WTC11 (cell line): ENCODE measurements around the gene DNAH14. TPM values are rescaled to one million over a fixed set of nuclear protein-coding genes. Genes with fewer than 3 reads are reported as not detected.

Experiments used
- ATAC-seq: fragments of 200-7000 bp; cut with Tn5 transposase; 2 replicates; pipeline ENCODE4 v1.10.0; 2021; ENCODE audit warnings: mild to moderate bottlenecking, moderate library complexity
- CTCF ChIA-PET: fragments of 300-600 bp; sonication (Branson Sonifier 250); formaldehyde crosslinking; loops from one replicate; lab custom pipeline; 2021; ENCODE audit warnings: antibody characterized with exemption; lab: Charles Lee
- POLR2A ChIA-PET: fragments of 350-600 bp; sonication (Branson Sonifier 250); formaldehyde crosslinking; loops from one replicate; lab custom pipeline; 2021; ENCODE audit warnings: antibody characterized with exemption; lab: Charles Lee
- DNase-seq: peaks from one replicate; pipeline ENCODE4 v3.0.0; 2021; ENCODE audit warnings: low spot score
- H3K27ac Mint-ChIP-seq: 2 replicates; pipeline ENCODE4 v1.8.0; 2021; ENCODE audit warnings: mixed read lengths
- H3K27me3 Mint-ChIP-seq: 2 replicates; pipeline ENCODE4 v1.8.0; 2021; ENCODE audit warnings: low read depth, mild to moderate bottlenecking, moderate library complexity, mixed read lengths
- H3K36me3 Mint-ChIP-seq: 2 replicates; pipeline ENCODE4 v1.8.0; 2021; ENCODE audit warnings: mixed read lengths
- H3K4me1 Mint-ChIP-seq: 2 replicates; pipeline ENCODE4 v1.8.0; 2022; ENCODE audit warnings: mixed read lengths
- H3K4me3 Mint-ChIP-seq: 2 replicates; pipeline ENCODE4 v1.8.0; 2021; ENCODE audit warnings: mild to moderate bottlenecking, moderate library complexity, mixed read lengths
- H3K9me3 Mint-ChIP-seq: 2 replicates; pipeline ENCODE4 v1.8.0; 2021; ENCODE audit warnings: mixed read lengths
- CREB1 ChIP-seq: sonication (generic); formaldehyde crosslinking; IDR thresholded peaks from 2 replicates; pipeline ENCODE4 v1.8.0; 2023; ENCODE audit warnings: mild to moderate bottlenecking, missing genetic modification reagents
- FOXJ3 ChIP-seq: sonication (generic); formaldehyde crosslinking; IDR thresholded peaks from 2 replicates; pipeline ENCODE4 v1.9.0; 2021; ENCODE audit warnings: missing genetic modification reagents, mild to moderate bottlenecking, borderline replicate concordance
- IRF1 ChIP-seq: sonication (generic); formaldehyde crosslinking; IDR thresholded peaks from 2 replicates; pipeline ENCODE4 v1.8.0; 2023; ENCODE audit warnings: missing genetic modification reagents
- JAZF1 ChIP-seq: fragments of 250-450 bp; sonication (Bioruptor Pico); IDR thresholded peaks from 2 replicates; pipeline ENCODE4 v1.9.0; 2021; ENCODE audit warnings: moderate library complexity, mild to moderate bottlenecking, inconsistent platforms
- MLX ChIP-seq: sonication (generic); formaldehyde crosslinking; IDR thresholded peaks from 2 replicates; pipeline ENCODE4 v1.8.1; 2023; ENCODE audit warnings: mild to moderate bottlenecking, missing genetic modification reagents, moderate library complexity
- NFE2L1 ChIP-seq: sonication (generic); formaldehyde crosslinking; IDR thresholded peaks from 2 replicates; pipeline ENCODE4 v1.8.1; 2023; ENCODE audit warnings: missing genetic modification reagents
- RELA ChIP-seq: sonication (generic); formaldehyde crosslinking; IDR thresholded peaks from 2 replicates; pipeline ENCODE4 v1.8.1; 2022; ENCODE audit warnings: missing genetic modification reagents, mild to moderate bottlenecking, borderline replicate concordance
- RORB ChIP-seq: fragments of 250-450 bp; sonication (Bioruptor Pico); IDR thresholded peaks from 2 replicates; pipeline ENCODE4 v1.9.0; 2021; ENCODE audit warnings: mild to moderate bottlenecking
- USF1 ChIP-seq: sonication (generic); formaldehyde crosslinking; IDR thresholded peaks from 2 replicates; pipeline ENCODE4 v1.8.0; 2022; ENCODE audit warnings: mild to moderate bottlenecking, missing genetic modification reagents
- ZNF121 ChIP-seq: sonication (generic); formaldehyde crosslinking; IDR thresholded peaks from 2 replicates; pipeline ENCODE4 v1.8.0; 2023; ENCODE audit warnings: missing genetic modification reagents
- ZNF138 ChIP-seq: sonication (generic); formaldehyde crosslinking; conservative IDR thresholded peaks from 2 replicates; pipeline ENCODE4 v1.8.1; 2022; ENCODE audit warnings: mild to moderate bottlenecking, moderate library complexity, missing genetic modification reagents
- ZNF219 ChIP-seq: sonication (generic); formaldehyde crosslinking; IDR thresholded peaks from 2 replicates; pipeline ENCODE4 v1.8.0; 2023; ENCODE audit warnings: missing genetic modification reagents, mild to moderate bottlenecking, borderline replicate concordance
- ZNF317 ChIP-seq: sonication (generic); formaldehyde crosslinking; IDR thresholded peaks from 2 replicates; pipeline ENCODE4 v1.8.1; 2023; ENCODE audit warnings: low read depth, mild to moderate bottlenecking, moderate library complexity, missing genetic modification reagents, borderline replicate concordance
- total RNA-seq: library from RNA; stranded (reverse); gene quantifications from 3 replicates; pipeline ENCODE4 v1.2.3, GENCODE V29; 2021
- TF ChIP-seq, protein P1 (sequence below): sonication (generic); formaldehyde crosslinking; IDR thresholded peaks from 2 replicates; pipeline ENCODE4 v1.8.1; 2023; ENCODE audit warnings: mild to moderate bottlenecking, missing genetic modification reagents, borderline replicate concordance
- TF ChIP-seq, protein P2 (sequence below): fragments of 250-450 bp; sonication (Bioruptor Pico); IDR thresholded peaks from 2 replicates; pipeline ENCODE4 v1.9.0; 2021; ENCODE audit warnings: mild to moderate bottlenecking
- TF ChIP-seq, protein P3 (sequence below): sonication (generic); formaldehyde crosslinking; IDR thresholded peaks from 2 replicates; pipeline ENCODE4 v1.8.0; 2022; ENCODE audit warnings: mild to moderate bottlenecking, missing genetic modification reagents
- TF ChIP-seq, protein P4 (sequence below): sonication (generic); formaldehyde crosslinking; IDR thresholded peaks from 2 replicates; pipeline ENCODE4 v1.8.1; 2022; ENCODE audit warnings: mild to moderate bottlenecking, moderate library complexity, missing genetic modification reagents

DNAH14 gene
- total RNA-seq, 1 experiment from 2014 or later, result 34.1 TPM

GRCh38 chr1:225412321-225412720, 482.8 kb downstream of the DNAH14 start (continued):
- no peak for TF ChIP-seq ZNF138 (CRISPR knock-in tag)
- TF ChIP-seq, protein P1, sequence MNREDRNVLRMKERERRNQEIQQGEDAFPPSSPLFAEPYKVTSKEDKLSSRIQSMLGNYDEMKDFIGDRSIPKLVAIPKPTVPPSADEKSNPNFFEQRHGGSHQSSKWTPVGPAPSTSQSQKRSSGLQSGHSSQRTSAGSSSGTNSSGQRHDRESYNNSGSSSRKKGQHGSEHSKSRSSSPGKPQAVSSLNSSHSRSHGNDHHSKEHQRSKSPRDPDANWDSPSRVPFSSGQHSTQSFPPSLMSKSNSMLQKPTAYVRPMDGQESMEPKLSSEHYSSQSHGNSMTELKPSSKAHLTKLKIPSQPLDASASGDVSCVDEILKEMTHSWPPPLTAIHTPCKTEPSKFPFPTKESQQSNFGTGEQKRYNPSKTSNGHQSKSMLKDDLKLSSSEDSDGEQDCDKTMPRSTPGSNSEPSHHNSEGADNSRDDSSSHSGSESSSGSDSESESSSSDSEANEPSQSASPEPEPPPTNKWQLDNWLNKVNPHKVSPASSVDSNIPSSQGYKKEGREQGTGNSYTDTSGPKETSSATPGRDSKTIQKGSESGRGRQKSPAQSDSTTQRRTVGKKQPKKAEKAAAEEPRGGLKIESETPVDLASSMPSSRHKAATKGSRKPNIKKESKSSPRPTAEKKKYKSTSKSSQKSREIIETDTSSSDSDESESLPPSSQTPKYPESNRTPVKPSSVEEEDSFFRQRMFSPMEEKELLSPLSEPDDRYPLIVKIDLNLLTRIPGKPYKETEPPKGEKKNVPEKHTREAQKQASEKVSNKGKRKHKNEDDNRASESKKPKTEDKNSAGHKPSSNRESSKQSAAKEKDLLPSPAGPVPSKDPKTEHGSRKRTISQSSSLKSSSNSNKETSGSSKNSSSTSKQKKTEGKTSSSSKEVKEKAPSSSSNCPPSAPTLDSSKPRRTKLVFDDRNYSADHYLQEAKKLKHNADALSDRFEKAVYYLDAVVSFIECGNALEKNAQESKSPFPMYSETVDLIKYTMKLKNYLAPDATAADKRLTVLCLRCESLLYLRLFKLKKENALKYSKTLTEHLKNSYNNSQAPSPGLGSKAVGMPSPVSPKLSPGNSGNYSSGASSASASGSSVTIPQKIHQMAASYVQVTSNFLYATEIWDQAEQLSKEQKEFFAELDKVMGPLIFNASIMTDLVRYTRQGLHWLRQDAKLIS, result no peak
- no peak for TF ChIP-seq ZNF121
- no peak for TF ChIP-seq USF1 (CRISPR knock-in tag)
- no peak for TF ChIP-seq FOXJ3
- TF ChIP-seq, all 79 proteins: peak for 0

- ChIA-PET POLR2A (no interaction called here), CTCF (no interaction called here)
- no peaks in the 10 kb centered on the region for H3K9me3 Mint-ChIP-seq
- ATAC-seq, result no peak
- no peak for DNase-seq
- TF ChIP-seq, protein P2, sequence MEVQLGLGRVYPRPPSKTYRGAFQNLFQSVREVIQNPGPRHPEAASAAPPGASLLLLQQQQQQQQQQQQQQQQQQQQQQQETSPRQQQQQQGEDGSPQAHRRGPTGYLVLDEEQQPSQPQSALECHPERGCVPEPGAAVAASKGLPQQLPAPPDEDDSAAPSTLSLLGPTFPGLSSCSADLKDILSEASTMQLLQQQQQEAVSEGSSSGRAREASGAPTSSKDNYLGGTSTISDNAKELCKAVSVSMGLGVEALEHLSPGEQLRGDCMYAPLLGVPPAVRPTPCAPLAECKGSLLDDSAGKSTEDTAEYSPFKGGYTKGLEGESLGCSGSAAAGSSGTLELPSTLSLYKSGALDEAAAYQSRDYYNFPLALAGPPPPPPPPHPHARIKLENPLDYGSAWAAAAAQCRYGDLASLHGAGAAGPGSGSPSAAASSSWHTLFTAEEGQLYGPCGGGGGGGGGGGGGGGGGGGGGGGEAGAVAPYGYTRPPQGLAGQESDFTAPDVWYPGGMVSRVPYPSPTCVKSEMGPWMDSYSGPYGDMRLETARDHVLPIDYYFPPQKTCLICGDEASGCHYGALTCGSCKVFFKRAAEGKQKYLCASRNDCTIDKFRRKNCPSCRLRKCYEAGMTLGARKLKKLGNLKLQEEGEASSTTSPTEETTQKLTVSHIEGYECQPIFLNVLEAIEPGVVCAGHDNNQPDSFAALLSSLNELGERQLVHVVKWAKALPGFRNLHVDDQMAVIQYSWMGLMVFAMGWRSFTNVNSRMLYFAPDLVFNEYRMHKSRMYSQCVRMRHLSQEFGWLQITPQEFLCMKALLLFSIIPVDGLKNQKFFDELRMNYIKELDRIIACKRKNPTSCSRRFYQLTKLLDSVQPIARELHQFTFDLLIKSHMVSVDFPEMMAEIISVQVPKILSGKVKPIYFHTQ (CRISPR knock-in tag), result no peak
- TF ChIP-seq NFE2L1 (CRISPR knock-in tag) (no peak), MLX (CRISPR knock-in tag) (no peak), CREB1 (no peak), ZNF219 (CRISPR knock-in tag) (no peak), ZNF317 (CRISPR knock-in tag) (no peak), IRF1 (CRISPR knock-in tag) (no peak), JAZF1 (CRISPR knock-in tag) (no peak), FOXJ3 (no peak), RELA (CRISPR knock-in tag) (no peak), RORB (CRISPR knock-in tag) (no peak)
- TF ChIP-seq, protein P3, sequence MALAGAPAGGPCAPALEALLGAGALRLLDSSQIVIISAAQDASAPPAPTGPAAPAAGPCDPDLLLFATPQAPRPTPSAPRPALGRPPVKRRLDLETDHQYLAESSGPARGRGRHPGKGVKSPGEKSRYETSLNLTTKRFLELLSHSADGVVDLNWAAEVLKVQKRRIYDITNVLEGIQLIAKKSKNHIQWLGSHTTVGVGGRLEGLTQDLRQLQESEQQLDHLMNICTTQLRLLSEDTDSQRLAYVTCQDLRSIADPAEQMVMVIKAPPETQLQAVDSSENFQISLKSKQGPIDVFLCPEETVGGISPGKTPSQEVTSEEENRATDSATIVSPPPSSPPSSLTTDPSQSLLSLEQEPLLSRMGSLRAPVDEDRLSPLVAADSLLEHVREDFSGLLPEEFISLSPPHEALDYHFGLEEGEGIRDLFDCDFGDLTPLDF (CRISPR knock-in tag), result no peak
- TF ChIP-seq, protein P4, sequence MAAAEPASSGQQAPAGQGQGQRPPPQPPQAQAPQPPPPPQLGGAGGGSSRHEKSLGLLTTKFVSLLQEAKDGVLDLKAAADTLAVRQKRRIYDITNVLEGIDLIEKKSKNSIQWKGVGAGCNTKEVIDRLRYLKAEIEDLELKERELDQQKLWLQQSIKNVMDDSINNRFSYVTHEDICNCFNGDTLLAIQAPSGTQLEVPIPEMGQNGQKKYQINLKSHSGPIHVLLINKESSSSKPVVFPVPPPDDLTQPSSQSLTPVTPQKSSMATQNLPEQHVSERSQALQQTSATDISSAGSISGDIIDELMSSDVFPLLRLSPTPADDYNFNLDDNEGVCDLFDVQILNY, result no peak
- H3K36me3 Mint-ChIP-seq, result peaks cover 44% of the 10 kb centered on the region
- peaks cover 30% of the 10 kb centered on the region for H3K4me1 Mint-ChIP-seq
- no peak overlapping the region for H3K4me3 Mint-ChIP-seq
- H3K27ac Mint-ChIP-seq, result no peak overlapping the region
- H3K27me3 Mint-ChIP-seq, result no peaks in the 10 kb centered on the region
Observed at GRCh38 chr1:225412803-225413351, 483.4 kb downstream of the DNAH14 start.
